Activated CD8-positive, alpha-beta T cell treated with anti-CD3 and anti-CD28 coated beads for 36 hours (primary cell): ENCODE data around the gene ZMIZ1. TPM values are rescaled to one million over a fixed set of nuclear protein-coding genes. Genes with fewer than 3 reads are reported as not detected.

Experiments used
- ATAC-seq: fragments of 200-7000 bp; cut with Tn5 transposase; one replicate; pipeline ENCODE4 v1.10.0; 2021; ENCODE audit warnings: mild to moderate bottlenecking, moderate library complexity
- CTCF ChIA-PET: fragments of 350-600 bp; sonication (Branson Sonifier 250); formaldehyde crosslinking; loops from one replicate; lab custom pipeline; 2021; ENCODE audit warnings: antibody characterized with exemption; lab: Charles Lee
- POLR2A ChIA-PET: fragments of 350-600 bp; sonication (Branson Sonifier 250); formaldehyde crosslinking; loops from one replicate; lab custom pipeline; 2021; ENCODE audit warnings: antibody characterized with exemption; lab: Charles Lee
- DNase-seq: peaks from one replicate; pipeline ENCODE4 v3.0.0-alpha.2; 2020
- H3K27ac Mint-ChIP-seq: one replicate; pipeline ENCODE4 v1.8.0; 2021; ENCODE audit warnings: mild to moderate bottlenecking, mixed read lengths
- H3K27me3 Mint-ChIP-seq: one replicate; pipeline ENCODE4 v1.8.0; 2021; ENCODE audit warnings: mixed read lengths
- H3K36me3 Mint-ChIP-seq: one replicate; pipeline ENCODE4 v1.8.0; 2021; ENCODE audit warnings: low read depth, mixed read lengths
- H3K4me1 Mint-ChIP-seq: one replicate; pipeline ENCODE4 v1.8.0; 2021; ENCODE audit warnings: low read depth, mixed read lengths
- H3K4me3 Mint-ChIP-seq: one replicate; pipeline ENCODE4 v1.8.0; 2021; ENCODE audit warnings: mild to moderate bottlenecking, moderate library complexity, mixed read lengths
- H3K9me3 Mint-ChIP-seq: one replicate; pipeline ENCODE4 v1.8.0; 2021; ENCODE audit warnings: mixed read lengths
- CTCF ChIP-seq: fragments of 200-600 bp; IDR thresholded peaks from one replicate; pipeline ENCODE4 v1.8.0; 2022; ENCODE audit warnings: antibody characterized with exemption, mild to moderate bottlenecking
- intact Hi-C: fragments of 100-400 bp; cut with micrococcal nuclease; formaldehyde crosslinking; loops from one replicate; pipeline ENCODE4 v1.10.0; 2022
- total RNA-seq, 2 experiments: library from RNA; stranded (reverse); gene quantifications; one replicate each; pipeline ENCODE4 v1.2.3, GENCODE V29; 2021

Gene ZMIZ1
- total RNA-seq, 2 experiments from 2014 or later = 46.5 to 52.2 TPM

GRCh38 chr10:79223091-79224048 is 154.6 kb downstream of the ZMIZ1 start:
- no peaks in the 10 kb centered on the region for H3K9me3 Mint-ChIP-seq
- no peaks in the 10 kb centered on the region for H3K27me3 Mint-ChIP-seq
- CTCF ChIA-PET = no interaction called here
- TF ChIP-seq CTCF = no peak
- intact Hi-C loops = no loop called here
- no peak overlapping the region for H3K27ac Mint-ChIP-seq
- no peaks in the 10 kb centered on the region for H3K4me1 Mint-ChIP-seq
- H3K4me3 Mint-ChIP-seq = no peak overlapping the region
- no peaks in the 10 kb centered on the region for H3K36me3 Mint-ChIP-seq
- POLR2A ChIA-PET = no interaction called here
- DNase-seq (no peak), ATAC-seq (no peak)

- no peak overlapping the region for H3K4me3 Mint-ChIP-seq
- ATAC-seq (no peak), DNase-seq (no peak)
- no peak overlapping the region for H3K27ac Mint-ChIP-seq
- CTCF ChIA-PET = no interaction called here
- intact Hi-C loops = no loop called here
- no peaks in the 10 kb centered on the region for H3K27me3 Mint-ChIP-seq
- POLR2A ChIA-PET = no interaction called here
- H3K36me3 Mint-ChIP-seq = no peaks in the 10 kb centered on the region
- no peak for TF ChIP-seq CTCF
- no peaks in the 10 kb centered on the region for H3K9me3 Mint-ChIP-seq
- no peaks in the 10 kb centered on the region for H3K4me1 Mint-ChIP-seq
These were observed 155.6 kb downstream of the ZMIZ1 start for GRCh38 chr10:79224263-79224949.

GRCh38 chr10:79224992-79225391 is 156.2 kb downstream of the ZMIZ1 start:
- ChIA-PET CTCF (no interaction called here), POLR2A (no interaction called here)
- H3K27me3 Mint-ChIP-seq = no peaks in the 10 kb centered on the region
- ATAC-seq (no peak), DNase-seq (no peak)
- H3K4me1 Mint-ChIP-seq = no peaks in the 10 kb centered on the region
- no peaks in the 10 kb centered on the region for H3K9me3 Mint-ChIP-seq
- no peak for TF ChIP-seq CTCF
- H3K4me3 Mint-ChIP-seq = no peak overlapping the region
- H3K27ac Mint-ChIP-seq = no peak overlapping the region
- no peaks in the 10 kb centered on the region for H3K36me3 Mint-ChIP-seq
- intact Hi-C loops = no loop called here

- Mint-ChIP-seq H3K36me3 (no peaks in the 10 kb centered on the region), H3K4me3 (no peak overlapping the region), H3K27ac (no peak overlapping the region), H3K4me1 (no peaks in the 10 kb centered on the region), H3K9me3 (no peaks in the 10 kb centered on the region), H3K27me3 (no peaks in the 10 kb centered on the region)
- POLR2A ChIA-PET = interaction anchor here (1.0 kb wide), 1 partner anchor 91 kb away, joined by 3 read pairs; no protein-coding TSS in a partner anchor
- no peak for TF ChIP-seq CTCF
- intact Hi-C loops = no loop called here
- DNase-seq (no peak), ATAC-seq (no peak)
- CTCF ChIA-PET = no interaction called here
These were observed 157.9 kb downstream of the ZMIZ1 start for GRCh38 chr10:79226391-79227245.
